ENCODE results near the gene APEX2.

APEX2 gene

DNA sequence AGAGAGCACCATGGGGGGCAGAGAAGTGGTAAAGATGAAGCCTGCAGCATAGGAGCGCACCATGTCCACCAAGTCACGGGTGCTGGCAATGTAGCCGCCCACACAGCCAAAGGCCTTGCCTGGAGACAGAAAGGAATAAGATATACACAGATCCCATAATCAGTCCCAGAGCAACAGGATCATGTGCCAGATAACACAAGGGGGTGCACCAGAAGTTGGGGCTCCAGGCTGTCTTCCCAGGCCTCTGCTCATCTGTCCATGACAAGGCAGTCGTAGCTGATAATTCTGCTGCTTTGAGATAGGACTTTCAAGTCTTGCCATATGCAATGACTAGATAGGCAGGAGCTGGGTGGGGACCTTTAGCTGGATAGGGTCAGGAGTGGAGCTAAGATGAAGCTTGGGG, 14.7 kb downstream of the APEX2 start:
- H3K4me1 ChIP-seq (ENCODE audit: insufficient read depth, insufficient read length): no peaks in the 10 kb centered on the region
- no peaks in the 10 kb centered on the region for H3K27me3 ChIP-seq (ENCODE audit: insufficient read depth, insufficient read length)
- no peak overlapping the region for H3K9ac ChIP-seq (ENCODE audit: insufficient read length, low read depth)
- no peak overlapping the region for H3K4me3 ChIP-seq (ENCODE audit: insufficient read length, low read depth)
- no peaks in the 10 kb centered on the region for H3K9me3 ChIP-seq (ENCODE audit: insufficient read depth, low read length)
- DNase-seq (ENCODE audit: low read depth, low spot score): no peak
- TF ChIP-seq YY1 (IDR thresholded peaks at IDR 0.05; ENCODE audit: insufficient read depth, insufficient read length): no peak
- no peak for TF ChIP-seq SUZ12 (IDR thresholded peaks at IDR 0.05; ENCODE audit: extremely low read depth, insufficient read depth, insufficient read length)
- TF ChIP-seq ZNF274 (IDR thresholded peaks at IDR 0.05; ENCODE audit: low read depth, low read length): no peak
- H3K36me3 ChIP-seq (ENCODE audit: insufficient read depth, insufficient read length, low read length): no peaks in the 10 kb centered on the region

DNA sequence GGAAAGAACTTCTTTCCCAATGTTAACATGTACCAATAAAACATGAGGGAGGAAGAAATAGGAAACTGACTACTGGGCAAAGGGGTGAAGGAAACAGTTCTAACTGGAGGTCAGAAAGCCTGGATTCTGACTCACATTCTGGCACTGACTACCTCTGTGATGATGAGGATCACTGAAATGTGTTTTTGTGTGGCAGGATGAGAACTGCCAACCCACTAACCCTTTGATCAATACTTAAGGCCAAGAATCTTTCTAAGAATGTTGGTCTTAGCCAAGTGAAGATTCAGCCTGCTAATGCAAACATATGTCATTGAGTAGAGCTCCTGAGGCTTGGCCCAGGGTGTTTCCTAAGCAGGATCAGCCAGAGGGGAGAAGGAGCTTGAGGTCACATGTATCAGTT, 26.0 kb downstream of the APEX2 start:
- H3K9me3 ChIP-seq (ENCODE audit: insufficient read depth, low read length): no peaks in the 10 kb centered on the region
- H3K27me3 ChIP-seq (ENCODE audit: insufficient read depth, insufficient read length): no peaks in the 10 kb centered on the region
- H3K4me1 ChIP-seq (ENCODE audit: insufficient read depth, insufficient read length): no peaks in the 10 kb centered on the region
- no peak overlapping the region for H3K9ac ChIP-seq (ENCODE audit: insufficient read length, low read depth)
- H3K4me3 ChIP-seq (ENCODE audit: insufficient read length, low read depth): no peak overlapping the region
- DNase-seq (ENCODE audit: low read depth, low spot score): no peak
- no peak for TF ChIP-seq YY1 (IDR thresholded peaks at IDR 0.05; ENCODE audit: insufficient read depth, insufficient read length)
- TF ChIP-seq ZNF274 (IDR thresholded peaks at IDR 0.05; ENCODE audit: low read depth, low read length): no peak
- TF ChIP-seq SUZ12 (IDR thresholded peaks at IDR 0.05; ENCODE audit: extremely low read depth, insufficient read depth, insufficient read length): no peak
- H3K36me3 ChIP-seq (ENCODE audit: insufficient read depth, insufficient read length, low read length): no peaks in the 10 kb centered on the region

DNA sequence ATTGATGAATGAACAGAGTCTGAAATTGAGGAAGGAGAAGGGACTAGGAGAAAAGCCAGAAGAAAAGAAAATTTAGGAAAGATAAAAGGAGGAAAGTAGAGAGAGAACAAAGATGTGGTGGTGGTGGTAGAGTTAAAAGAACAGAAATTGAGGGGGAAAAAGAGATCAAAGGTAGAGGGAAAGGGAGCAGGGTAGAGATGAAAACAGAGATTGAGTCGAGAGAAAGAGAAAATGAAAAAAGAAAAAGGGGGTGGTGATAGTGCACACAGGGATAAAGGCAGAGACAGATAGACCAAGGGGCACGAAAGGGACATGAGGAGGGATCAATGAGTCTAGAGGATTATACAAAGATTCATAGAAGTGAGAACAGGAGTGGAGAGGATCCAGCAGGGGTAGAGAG, 26.7 kb downstream of the APEX2 start:
- H3K9me3 ChIP-seq (ENCODE audit: insufficient read depth, low read length): no peaks in the 10 kb centered on the region
- H3K27me3 ChIP-seq (ENCODE audit: insufficient read depth, insufficient read length): no peaks in the 10 kb centered on the region
- no peak overlapping the region for H3K4me3 ChIP-seq (ENCODE audit: insufficient read length, low read depth)
- DNase-seq (ENCODE audit: low read depth, low spot score): no peak
- no peaks in the 10 kb centered on the region for H3K36me3 ChIP-seq (ENCODE audit: insufficient read depth, insufficient read length, low read length)
- H3K9ac ChIP-seq (ENCODE audit: insufficient read length, low read depth): no peak overlapping the region
- no peak for TF ChIP-seq ZNF274 (IDR thresholded peaks at IDR 0.05; ENCODE audit: low read depth, low read length)
- TF ChIP-seq SUZ12 (IDR thresholded peaks at IDR 0.05; ENCODE audit: extremely low read depth, insufficient read depth, insufficient read length): no peak
- TF ChIP-seq YY1 (IDR thresholded peaks at IDR 0.05; ENCODE audit: insufficient read depth, insufficient read length): no peak
- H3K4me1 ChIP-seq (ENCODE audit: insufficient read depth, insufficient read length): no peaks in the 10 kb centered on the region

DNA sequence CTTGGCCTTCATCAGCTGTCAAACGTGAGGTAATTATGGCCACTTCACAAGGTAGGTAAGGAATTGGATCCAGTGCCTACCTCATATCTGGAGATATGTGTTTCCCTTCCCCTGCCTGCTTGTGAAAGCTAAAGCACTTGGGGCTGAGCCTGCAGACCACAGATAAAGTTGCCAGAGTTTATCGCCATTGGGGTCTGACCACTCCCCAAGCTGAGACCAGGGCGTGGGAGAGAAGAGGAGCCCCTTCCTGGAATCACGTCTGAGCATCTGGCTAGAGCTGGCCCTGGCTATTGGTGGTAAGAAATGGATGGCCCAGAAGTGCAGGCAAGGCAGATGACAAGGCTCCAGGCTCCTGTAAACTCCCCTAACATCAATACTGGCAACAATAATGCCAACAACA, 27.9 kb downstream of the APEX2 start:
- H3K36me3 ChIP-seq (ENCODE audit: insufficient read depth, insufficient read length, low read length): no peaks in the 10 kb centered on the region
- DNase-seq (ENCODE audit: low read depth, low spot score): no peak
- no peaks in the 10 kb centered on the region for H3K4me1 ChIP-seq (ENCODE audit: insufficient read depth, insufficient read length)
- no peaks in the 10 kb centered on the region for H3K9me3 ChIP-seq (ENCODE audit: insufficient read depth, low read length)
- H3K4me3 ChIP-seq (ENCODE audit: insufficient read length, low read depth): no peak overlapping the region
- no peak overlapping the region for H3K9ac ChIP-seq (ENCODE audit: insufficient read length, low read depth)
- TF ChIP-seq SUZ12 (IDR thresholded peaks at IDR 0.05; ENCODE audit: extremely low read depth, insufficient read depth, insufficient read length): no peak
- TF ChIP-seq YY1 (IDR thresholded peaks at IDR 0.05; ENCODE audit: insufficient read depth, insufficient read length): no peak
- TF ChIP-seq ZNF274 (IDR thresholded peaks at IDR 0.05; ENCODE audit: low read depth, low read length): no peak
- no peaks in the 10 kb centered on the region for H3K27me3 ChIP-seq (ENCODE audit: insufficient read depth, insufficient read length)

DNA sequence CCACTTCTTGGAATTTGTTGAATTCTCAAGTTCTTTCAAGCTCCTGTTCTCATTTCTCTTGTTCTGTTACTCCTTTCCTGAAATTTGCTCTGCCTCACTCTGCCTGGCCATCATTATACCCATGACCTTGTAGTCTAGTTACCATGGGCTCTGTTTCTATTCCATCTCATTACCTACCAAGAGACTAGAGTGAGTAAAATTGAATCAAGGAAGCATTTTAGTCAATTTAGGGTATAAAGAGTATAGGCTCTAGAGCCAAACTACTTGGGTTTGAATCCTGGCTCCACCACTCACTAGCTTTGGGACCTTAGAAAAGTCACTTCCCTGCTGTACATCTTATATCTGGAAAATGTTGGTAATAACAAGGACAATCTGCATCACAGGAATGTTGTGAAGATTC, 28.4 kb downstream of the APEX2 start:
- H3K9me3 ChIP-seq (ENCODE audit: insufficient read depth, low read length): no peaks in the 10 kb centered on the region
- H3K27me3 ChIP-seq (ENCODE audit: insufficient read depth, insufficient read length): no peaks in the 10 kb centered on the region
- DNase-seq (ENCODE audit: low read depth, low spot score): no peak
- H3K4me1 ChIP-seq (ENCODE audit: insufficient read depth, insufficient read length): no peaks in the 10 kb centered on the region
- H3K36me3 ChIP-seq (ENCODE audit: insufficient read depth, insufficient read length, low read length): no peaks in the 10 kb centered on the region
- TF ChIP-seq SUZ12 (IDR thresholded peaks at IDR 0.05; ENCODE audit: extremely low read depth, insufficient read depth, insufficient read length) (no peak), YY1 (IDR thresholded peaks at IDR 0.05; ENCODE audit: insufficient read depth, insufficient read length) (no peak), ZNF274 (IDR thresholded peaks at IDR 0.05; ENCODE audit: low read depth, low read length) (no peak)
- no peak overlapping the region for H3K4me3 ChIP-seq (ENCODE audit: insufficient read length, low read depth)
- no peak overlapping the region for H3K9ac ChIP-seq (ENCODE audit: insufficient read length, low read depth)

DNA sequence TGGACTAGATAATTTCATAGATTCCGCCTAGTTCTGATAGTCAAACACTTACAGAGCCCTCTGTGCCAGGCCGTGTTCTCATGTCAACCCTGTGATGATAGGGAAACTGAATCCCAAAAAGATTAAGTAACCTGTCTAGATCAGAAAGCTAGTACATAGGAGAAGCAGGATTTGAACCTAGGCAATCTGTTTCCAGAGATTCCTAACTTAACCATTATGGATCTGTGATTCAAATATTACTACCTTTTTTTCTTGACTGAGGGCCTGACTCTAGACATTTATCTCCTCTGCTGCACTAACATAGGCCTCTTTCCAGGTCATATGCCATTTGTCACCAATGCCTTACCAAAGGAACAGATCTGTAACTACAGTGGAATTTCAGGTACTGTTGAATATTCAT, 29.1 kb downstream of the APEX2 start:
- H3K27me3 ChIP-seq (ENCODE audit: insufficient read depth, insufficient read length): no peaks in the 10 kb centered on the region
- H3K9me3 ChIP-seq (ENCODE audit: insufficient read depth, low read length): no peaks in the 10 kb centered on the region
- H3K4me1 ChIP-seq (ENCODE audit: insufficient read depth, insufficient read length): no peaks in the 10 kb centered on the region
- no peak for TF ChIP-seq SUZ12 (IDR thresholded peaks at IDR 0.05; ENCODE audit: extremely low read depth, insufficient read depth, insufficient read length)
- no peak for TF ChIP-seq YY1 (IDR thresholded peaks at IDR 0.05; ENCODE audit: insufficient read depth, insufficient read length)
- no peak for TF ChIP-seq ZNF274 (IDR thresholded peaks at IDR 0.05; ENCODE audit: low read depth, low read length)
- H3K9ac ChIP-seq (ENCODE audit: insufficient read length, low read depth): no peak overlapping the region
- H3K36me3 ChIP-seq (ENCODE audit: insufficient read depth, insufficient read length, low read length): no peaks in the 10 kb centered on the region
- no peak for DNase-seq (ENCODE audit: low read depth, low spot score)
- no peak overlapping the region for H3K4me3 ChIP-seq (ENCODE audit: insufficient read length, low read depth)

DNA sequence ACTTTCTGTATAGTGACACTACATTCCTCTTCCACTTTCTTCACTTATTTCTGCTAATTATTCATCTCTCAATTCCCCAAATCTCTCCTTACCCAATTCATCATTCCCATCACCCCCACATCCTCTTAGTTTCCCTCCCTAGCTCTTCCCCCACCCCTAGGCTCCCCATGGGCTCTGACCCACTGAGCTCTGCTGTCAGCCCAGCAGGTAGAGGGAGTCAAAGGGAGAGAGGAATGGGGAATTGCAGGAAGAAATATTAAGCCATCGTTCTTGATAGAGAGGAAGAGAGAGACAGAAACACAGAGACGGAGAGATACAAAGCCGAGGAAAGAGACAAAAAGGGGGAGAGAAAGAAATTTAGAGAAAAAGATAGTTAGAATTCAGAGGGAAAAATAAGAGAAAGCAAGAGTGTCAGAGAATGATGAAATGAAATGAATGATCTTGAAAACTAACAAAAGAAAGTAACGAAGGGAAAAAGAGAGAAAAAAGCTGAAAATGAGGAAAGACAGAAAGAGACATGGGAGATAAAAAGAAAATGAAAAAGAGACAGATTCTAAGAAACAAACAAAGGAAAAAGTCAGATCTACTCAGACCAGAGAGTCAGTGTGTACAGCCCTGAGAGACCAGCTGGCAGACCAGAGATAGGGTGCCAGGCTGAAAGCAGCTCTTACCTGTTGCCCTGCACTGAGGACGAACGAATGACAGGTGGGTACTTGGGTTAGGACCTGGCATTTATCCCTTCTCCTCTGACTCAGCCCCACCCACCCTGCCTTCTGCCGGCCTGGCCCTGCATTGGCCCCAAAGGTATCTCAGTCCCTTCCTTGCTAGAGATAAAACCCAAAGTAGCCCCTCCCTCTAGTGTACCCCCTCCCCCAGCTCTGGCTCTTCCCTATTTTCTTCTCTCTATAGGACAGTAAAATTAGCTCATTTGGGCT, 30.4 kb downstream of the APEX2 start, which contains the start of gene ALAS2:
Gene ALAS2, minus strand, starts transcription at position 707 of the 935 bp plus-strand sequence. CDS start 4,977 bp downstream, outside the sequence.
- no peaks in the 10 kb centered on the region for H3K4me1 ChIP-seq (ENCODE audit: insufficient read depth, insufficient read length)
- TF ChIP-seq SUZ12 (IDR thresholded peaks at IDR 0.05; ENCODE audit: extremely low read depth, insufficient read depth, insufficient read length): no peak
- TF ChIP-seq ZNF274 (IDR thresholded peaks at IDR 0.05; ENCODE audit: low read depth, low read length): no peak
- H3K4me3 ChIP-seq (ENCODE audit: insufficient read length, low read depth): no peak within 1 kb of the TSS
- DNase-seq (ENCODE audit: low read depth, low spot score): no peak
- H3K27me3 ChIP-seq (ENCODE audit: insufficient read depth, insufficient read length): no peaks in the 10 kb centered on the region
- H3K9ac ChIP-seq (ENCODE audit: insufficient read length, low read depth): no peak within 1 kb of the TSS
- no peaks in the 10 kb centered on the region for H3K9me3 ChIP-seq (ENCODE audit: insufficient read depth, low read length)
- no peaks in the 10 kb centered on the region for H3K36me3 ChIP-seq (ENCODE audit: insufficient read depth, insufficient read length, low read length)
